Rectal smooth muscle tissue (tissue), 1 donor: ENCODE results near the gene SMIM8.
"Not testable (repeated sequence)": the region's sequence is repeated elsewhere in the genome, so short reads cannot be mapped to it uniquely, and the experiment has no call there.

Source experiments
- H3K27ac ChIP-seq: one replicate; pipeline ENCODE4 v1.7.0; 2013; ENCODE audit warnings: low read depth, low read length, inconsistent platforms
- H3K27me3 ChIP-seq: one replicate; pipeline ENCODE4 v1.7.0; 2013; ENCODE audit warnings: low read length; ENCODE audit not compliant: control insufficient read depth, insufficient read depth
- H3K36me3 ChIP-seq: one replicate; pipeline ENCODE4 v1.7.0; 2013; ENCODE audit warnings: low read length; ENCODE audit not compliant: control insufficient read depth, insufficient read depth
- H3K4me1 ChIP-seq: one replicate; pipeline ENCODE4 v1.7.0; 2013; ENCODE audit warnings: low read length; ENCODE audit not compliant: control insufficient read depth, insufficient read depth
- H3K4me3 ChIP-seq: one replicate; pipeline ENCODE4 v1.7.0; 2013; ENCODE audit warnings: low read length
- H3K9ac ChIP-seq: one replicate; pipeline ENCODE4 v1.7.0; 2013; ENCODE audit warnings: low read length

Gene SMIM8

DNA sequence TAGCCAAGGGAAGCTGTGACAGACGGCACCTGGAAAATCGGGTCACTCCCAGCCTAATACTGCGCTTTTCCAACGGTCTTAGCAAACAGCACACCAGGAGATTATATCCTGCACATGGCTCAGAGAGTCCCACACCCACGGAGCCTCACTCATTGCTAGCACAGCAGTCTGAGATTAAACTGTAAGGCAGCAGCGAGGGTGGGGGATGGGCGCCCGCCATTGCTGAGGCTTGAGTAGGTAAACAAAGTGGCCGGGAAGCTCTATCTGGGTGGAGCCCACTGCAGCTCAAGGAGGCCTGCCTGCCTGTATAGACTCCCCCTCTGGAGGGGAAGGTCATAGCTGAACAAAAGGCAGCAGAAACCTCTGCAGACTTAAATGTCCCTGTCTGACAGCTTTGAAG lies 21.1 kb upstream of the SMIM8 start:
- H3K27me3 ChIP-seq, H3K9ac ChIP-seq, H3K27ac ChIP-seq, H3K36me3 ChIP-seq, H3K4me3 ChIP-seq, H3K4me1 ChIP-seq: not testable (repeated sequence)

DNA sequence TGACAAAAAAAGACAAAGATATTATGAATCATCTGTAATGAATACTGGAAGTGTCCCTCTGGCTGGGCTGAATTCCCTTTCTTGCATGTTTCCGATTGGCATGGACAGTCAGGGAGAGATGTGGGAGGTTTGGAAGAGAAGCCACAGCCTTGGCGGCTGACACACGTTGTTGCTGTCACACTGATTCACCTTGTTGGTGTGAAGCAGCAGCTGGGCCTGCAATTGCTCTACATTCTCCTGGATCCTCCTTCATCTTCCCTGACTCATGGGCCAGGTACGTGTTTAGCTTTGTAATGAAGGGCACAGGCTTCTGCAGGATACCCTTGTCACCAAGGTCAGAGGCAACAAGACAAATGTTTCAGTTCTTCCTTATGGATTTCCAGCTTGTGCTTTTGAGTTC lies 13.4 kb upstream of the SMIM8 start:
- Histone ChIP-seq H3K27ac (no peak overlapping the region), H3K27me3 (no peaks in the 10 kb centered on the region), H3K36me3 (no peaks in the 10 kb centered on the region), H3K4me1 (no peaks in the 10 kb centered on the region), H3K4me3 (no peak overlapping the region), H3K9ac (no peak overlapping the region)

DNA sequence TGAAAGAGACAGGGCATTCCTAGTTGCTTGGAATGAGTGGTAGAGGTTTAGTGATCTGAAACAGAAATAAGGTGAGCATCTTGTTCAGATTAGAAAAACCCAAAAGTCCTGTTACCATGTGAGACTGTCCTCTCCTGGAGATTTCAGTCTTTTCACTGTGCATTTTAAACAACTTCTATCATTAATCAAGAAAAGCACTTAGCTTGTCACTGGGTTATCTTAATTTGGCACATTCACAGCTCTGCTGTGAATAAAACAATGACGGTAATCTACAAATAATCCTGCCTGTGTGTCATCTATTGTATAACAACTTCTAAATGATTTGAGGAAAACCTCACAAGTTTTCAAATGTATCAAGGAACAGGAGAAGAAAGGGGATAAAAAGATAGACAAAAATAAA lies 9.5 kb upstream of the SMIM8 start:
- no peaks in the 10 kb centered on the region for H3K27me3 ChIP-seq
- H3K4me1 ChIP-seq: no peaks in the 10 kb centered on the region
- no peak overlapping the region for H3K4me3 ChIP-seq
- no peak overlapping the region for H3K9ac ChIP-seq
- no peak overlapping the region for H3K27ac ChIP-seq
- no peaks in the 10 kb centered on the region for H3K36me3 ChIP-seq

DNA sequence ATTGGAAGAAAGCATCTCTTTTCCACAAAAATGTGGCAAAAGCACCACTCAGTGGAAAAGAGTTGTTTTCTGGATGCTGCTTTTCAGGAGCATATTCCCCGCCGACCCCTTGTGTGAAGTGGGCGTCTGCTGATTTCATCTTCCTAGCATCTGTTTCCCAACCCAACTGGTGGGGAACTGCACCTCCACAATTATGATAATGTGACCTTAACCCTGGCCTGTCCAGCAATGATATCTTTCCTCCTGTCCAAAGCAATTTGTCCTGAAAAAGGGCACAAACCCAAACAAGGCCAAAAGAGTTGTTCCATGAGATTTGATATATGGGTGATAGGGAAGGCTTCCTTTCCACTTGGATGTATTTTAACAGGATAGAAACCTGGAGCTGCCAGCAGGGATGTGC lies 7.3 kb upstream of the SMIM8 start:
- H3K4me3 ChIP-seq: no peak overlapping the region
- no peak overlapping the region for H3K9ac ChIP-seq
- no peak overlapping the region for H3K27ac ChIP-seq
- no peaks in the 10 kb centered on the region for H3K36me3 ChIP-seq
- no peaks in the 10 kb centered on the region for H3K27me3 ChIP-seq
- H3K4me1 ChIP-seq: no peaks in the 10 kb centered on the region

DNA sequence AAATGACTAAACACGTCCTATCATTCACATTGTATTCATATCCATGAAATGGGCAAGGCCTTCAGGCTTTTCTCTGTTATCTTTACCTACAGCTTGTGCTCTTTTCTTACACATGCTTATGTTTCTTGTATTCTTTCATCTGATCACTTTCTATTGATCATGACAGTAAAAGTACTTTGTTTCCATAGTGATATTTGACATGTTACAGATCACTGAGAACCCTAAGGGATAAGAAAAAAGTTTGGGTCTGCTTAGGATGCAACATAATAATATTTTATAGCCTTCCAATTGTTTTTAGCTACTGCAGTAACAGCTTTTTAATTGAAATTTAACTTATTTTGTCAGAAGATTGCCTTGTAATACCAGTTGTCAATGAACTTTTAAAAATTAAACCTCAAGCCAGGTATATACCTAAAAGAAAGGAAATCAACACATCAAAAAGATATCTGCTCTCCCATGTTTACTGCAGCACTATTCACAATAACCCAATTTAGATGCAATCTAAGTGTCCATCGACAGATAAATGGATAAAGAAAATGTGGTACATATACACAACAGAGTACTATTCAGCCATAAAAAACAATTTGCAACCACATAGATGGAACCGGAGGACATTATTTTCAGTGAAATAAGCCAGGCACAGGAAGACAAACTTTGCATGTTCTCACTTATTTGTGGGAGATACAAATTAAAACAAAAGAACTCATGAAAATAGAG lies 3.0 kb upstream of the SMIM8 start:
- Histone ChIP-seq H3K4me1 (no peaks in the 10 kb centered on the region), H3K36me3 (no peaks in the 10 kb centered on the region), H3K9ac (no peak overlapping the region), H3K27me3 (no peaks in the 10 kb centered on the region), H3K4me3 (no peak overlapping the region), H3K27ac (no peak overlapping the region)

DNA sequence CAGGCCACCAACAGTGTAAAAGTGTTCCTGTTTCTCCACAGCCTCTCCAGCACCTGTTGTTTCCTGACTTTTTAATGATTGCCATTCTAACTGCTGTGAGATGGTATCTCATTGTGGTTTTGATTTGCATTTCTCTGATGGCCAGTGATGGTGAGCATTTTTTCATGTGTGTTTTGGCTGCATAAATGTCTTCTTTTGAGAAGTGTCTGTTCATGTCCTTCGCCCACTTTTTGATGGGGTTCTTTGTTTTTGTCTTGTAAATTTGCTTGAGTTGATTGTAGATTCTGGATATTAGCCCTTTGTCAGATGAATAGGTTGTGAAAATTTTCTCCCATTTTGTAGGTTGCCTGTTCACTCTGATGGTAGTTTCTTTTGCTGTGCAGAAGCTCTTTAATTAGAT lies 1.5 kb downstream of the SMIM8 start:
- not testable (repeated sequence) for H3K4me3 ChIP-seq, H3K27ac ChIP-seq, H3K9ac ChIP-seq, H3K27me3 ChIP-seq, H3K4me1 ChIP-seq, H3K36me3 ChIP-seq

DNA sequence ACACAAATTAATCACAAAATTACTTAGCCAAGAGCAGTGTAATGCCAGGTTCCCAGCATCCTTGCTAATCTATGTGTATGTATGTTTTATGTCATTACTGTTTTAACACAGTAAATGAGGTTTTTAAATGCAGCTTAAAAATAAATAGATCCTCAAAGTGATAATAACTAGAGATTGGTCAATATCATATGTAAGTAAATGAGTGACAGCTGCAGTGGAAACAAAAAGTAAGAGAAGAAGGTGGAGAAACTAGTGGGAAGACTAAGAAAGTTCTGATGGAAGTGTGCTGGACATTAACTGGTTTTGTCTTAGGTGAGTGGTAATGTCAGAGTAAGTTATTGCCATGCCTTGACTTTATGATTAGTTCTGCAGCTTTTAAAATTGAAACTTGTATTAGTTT lies 8.6 kb downstream of the SMIM8 start:
- Histone ChIP-seq H3K27me3 (no peaks in the 10 kb centered on the region), H3K27ac (no peak overlapping the region), H3K36me3 (no peaks in the 10 kb centered on the region), H3K9ac (no peak overlapping the region), H3K4me3 (no peak overlapping the region), H3K4me1 (no peaks in the 10 kb centered on the region)

DNA sequence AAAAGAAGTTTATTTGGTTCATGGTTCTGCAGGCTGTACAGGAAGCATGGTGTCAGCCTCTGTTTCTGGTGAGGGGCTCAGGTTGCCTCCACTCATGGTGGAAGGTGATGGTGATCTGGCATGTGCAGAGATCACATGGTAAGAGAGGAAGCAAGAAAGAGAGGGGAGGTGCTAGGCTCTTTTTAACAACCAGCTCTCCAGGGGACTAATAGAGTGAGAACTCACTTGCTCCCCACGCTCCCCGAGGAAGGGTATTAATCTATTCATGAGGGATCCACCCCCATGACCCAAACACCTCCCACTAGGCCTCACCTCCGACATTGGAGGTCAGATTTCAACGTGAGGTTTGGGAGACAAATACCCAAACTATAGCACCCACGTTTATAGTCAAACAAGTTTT lies 10.6 kb downstream of the SMIM8 start:
- no peaks in the 10 kb centered on the region for H3K4me1 ChIP-seq
- H3K36me3 ChIP-seq: no peaks in the 10 kb centered on the region
- H3K4me3 ChIP-seq: no peak overlapping the region
- H3K27ac ChIP-seq: no peak overlapping the region
- no peaks in the 10 kb centered on the region for H3K27me3 ChIP-seq
- no peak overlapping the region for H3K9ac ChIP-seq

DNA sequence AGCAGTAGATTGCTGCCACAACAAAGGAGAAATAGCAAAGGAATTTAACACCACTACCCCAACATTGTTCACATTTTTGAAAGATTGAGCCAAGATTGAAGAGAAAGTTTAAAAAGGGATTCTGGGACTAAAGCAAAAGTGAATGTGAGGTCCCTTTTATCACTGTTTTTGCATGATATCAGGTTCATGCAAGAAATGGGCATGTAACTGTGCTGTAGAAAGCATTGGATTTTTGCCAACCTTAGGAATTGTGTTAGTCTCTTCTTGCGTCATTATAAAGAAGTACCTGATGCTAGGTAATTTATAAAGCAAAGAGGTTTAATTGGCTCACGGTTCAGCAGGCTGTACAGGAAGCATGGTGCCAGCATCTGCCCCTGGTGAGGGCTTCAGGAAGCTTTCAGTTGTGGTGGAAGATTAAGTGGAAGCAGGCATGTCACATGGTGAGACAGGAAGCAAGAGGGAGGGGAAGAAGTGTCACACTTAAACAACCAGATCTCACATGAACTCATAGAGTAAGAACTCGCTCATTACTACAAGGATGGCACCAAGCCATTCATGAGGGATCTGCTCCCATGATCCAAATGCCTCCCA lies 11.3 kb downstream of the SMIM8 start:
- Histone ChIP-seq H3K4me1 (no peaks in the 10 kb centered on the region), H3K4me3 (no peak overlapping the region), H3K27me3 (no peaks in the 10 kb centered on the region), H3K9ac (no peak overlapping the region), H3K27ac (no peak overlapping the region), H3K36me3 (no peaks in the 10 kb centered on the region)

DNA sequence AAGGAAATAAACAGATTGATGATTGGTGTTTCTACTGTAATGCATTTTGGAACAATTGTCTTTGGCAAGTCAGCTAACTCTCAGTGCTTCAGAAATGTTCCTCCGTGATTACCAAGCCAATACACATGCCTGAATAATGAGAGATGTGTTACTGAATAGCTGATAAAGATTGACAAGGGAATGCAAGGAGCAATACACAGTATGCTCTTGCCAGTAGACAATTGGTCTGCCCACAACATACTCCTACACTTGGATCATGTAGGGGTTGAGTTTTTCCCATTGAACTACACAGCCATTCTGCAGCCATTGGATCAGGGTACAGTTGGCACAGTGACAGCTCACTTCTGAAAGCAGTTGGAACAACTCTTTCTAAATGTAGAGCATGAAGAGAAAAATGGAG lies 12.3 kb downstream of the SMIM8 start:
- no peak overlapping the region for H3K4me3 ChIP-seq
- no peak overlapping the region for H3K9ac ChIP-seq
- H3K36me3 ChIP-seq: no peaks in the 10 kb centered on the region
- no peak overlapping the region for H3K27ac ChIP-seq
- no peaks in the 10 kb centered on the region for H3K27me3 ChIP-seq
- no peaks in the 10 kb centered on the region for H3K4me1 ChIP-seq

DNA sequence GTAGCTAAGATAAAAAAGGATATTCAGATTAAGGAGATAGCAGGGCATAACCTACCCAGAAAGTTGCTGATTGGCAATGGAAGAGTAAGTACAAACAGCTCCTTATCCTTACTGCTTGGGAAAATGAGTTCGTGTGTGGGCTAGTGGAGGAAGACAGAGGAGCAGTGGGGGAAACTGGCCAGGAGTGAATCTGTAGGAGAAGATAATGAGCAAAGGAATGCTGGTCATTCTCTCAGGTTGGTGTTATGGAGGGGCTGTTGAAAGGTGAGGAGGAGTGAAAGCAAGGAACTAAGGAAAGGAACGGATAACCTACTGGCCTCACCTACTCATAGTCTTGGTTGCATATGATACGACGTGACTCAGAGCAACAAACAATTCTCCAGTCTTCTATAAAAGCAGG lies 14.0 kb downstream of the SMIM8 start:
- Histone ChIP-seq H3K4me3 (no peak overlapping the region), H3K36me3 (no peaks in the 10 kb centered on the region), H3K27ac (no peak overlapping the region), H3K9ac (no peak overlapping the region), H3K4me1 (no peaks in the 10 kb centered on the region), H3K27me3 (no peaks in the 10 kb centered on the region)

DNA sequence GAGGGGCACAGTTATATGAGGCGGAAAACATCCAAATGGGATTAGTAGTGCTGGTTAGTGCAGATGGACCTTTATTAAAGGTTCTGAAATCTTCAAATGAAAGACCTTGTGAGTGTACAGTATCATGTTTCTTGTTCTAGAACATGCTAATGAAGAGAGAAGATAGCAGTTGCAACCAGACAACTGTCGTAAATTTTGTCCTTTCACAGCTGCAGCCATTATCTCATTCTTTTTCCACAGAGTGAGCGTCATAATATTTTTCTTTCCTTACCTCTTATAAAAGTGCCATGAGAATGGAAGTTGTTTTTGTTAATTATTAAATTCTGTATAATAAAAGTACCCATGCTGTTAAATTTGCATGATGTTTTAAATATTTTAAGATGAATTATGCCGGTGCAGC lies 17.8 kb downstream of the SMIM8 start:
- no peak overlapping the region for H3K27ac ChIP-seq

DNA sequence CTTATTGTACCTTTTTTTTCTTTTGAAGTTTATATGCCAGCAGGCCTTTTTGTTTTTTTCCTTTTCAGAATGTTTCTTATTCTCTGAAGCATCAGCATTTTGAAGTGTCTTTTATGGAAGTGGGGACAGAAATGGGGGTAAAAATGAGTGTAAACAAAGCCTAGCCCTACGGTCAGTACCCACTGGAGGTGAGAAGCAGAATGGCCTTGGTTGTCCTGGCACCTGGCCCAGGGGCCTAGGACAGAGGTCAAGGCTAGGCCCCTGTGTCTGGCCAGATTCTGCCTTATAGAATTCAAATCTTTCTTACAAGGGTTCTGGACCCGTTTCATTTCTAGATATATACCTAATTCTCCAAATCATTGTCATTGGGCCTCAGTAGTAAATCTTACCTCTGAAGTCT lies 18.8 kb downstream of the SMIM8 start:
- H3K27ac ChIP-seq: no peak overlapping the region
- H3K36me3 ChIP-seq: no peaks in the 10 kb centered on the region
- no peak overlapping the region for H3K9ac ChIP-seq
- H3K4me3 ChIP-seq: no peak overlapping the region
- no peaks in the 10 kb centered on the region for H3K27me3 ChIP-seq
- no peaks in the 10 kb centered on the region for H3K4me1 ChIP-seq

More for the DNA sequence above, 17.8 kb downstream of the SMIM8 start:
- H3K36me3 ChIP-seq: no peaks in the 10 kb centered on the region
- H3K9ac ChIP-seq: no peak overlapping the region
- no peak overlapping the region for H3K4me3 ChIP-seq
- H3K27me3 ChIP-seq: no peaks in the 10 kb centered on the region
- no peaks in the 10 kb centered on the region for H3K4me1 ChIP-seq
